HEK293 (cell line): ENCODE results near the gene CAMTA2.

ENCODE experiments used
- REPIN1 ChIP-seq: fragments of 450-650 bp; formaldehyde crosslinking; IDR thresholded peaks from 2 replicates; pipeline ENCODE4 v1.5.1; 2017; ENCODE audit warnings: missing biosample characterization, missing genetic modification characterization, low read depth
- YY1 ChIP-seq: fragments of 450-650 bp; formaldehyde crosslinking; IDR thresholded peaks from 2 replicates; pipeline ENCODE4 v1.5.1; 2018; ENCODE audit warnings: missing biosample characterization, missing genetic modification characterization
- ZNF140 ChIP-seq: fragments of 450-650 bp; formaldehyde crosslinking; IDR thresholded peaks from 2 replicates; pipeline ENCODE4 v1.5.1; 2016; ENCODE audit warnings: missing biosample characterization, missing genetic modification characterization
- ZNF426 ChIP-seq: fragments of 450-650 bp; formaldehyde crosslinking; IDR thresholded peaks from 2 replicates; pipeline ENCODE4 v1.5.1; 2017; ENCODE audit warnings: missing biosample characterization, missing genetic modification characterization, mild to moderate bottlenecking, inconsistent platforms, moderate library complexity
- TF ChIP-seq, protein P1 (sequence below): fragments of 450-650 bp; formaldehyde crosslinking; IDR thresholded peaks from 2 replicates; pipeline ENCODE4 v1.5.1; 2016; ENCODE audit warnings: missing biosample characterization, missing genetic modification characterization
- TF ChIP-seq, protein P2 (sequence below): fragments of 450-650 bp; formaldehyde crosslinking; IDR thresholded peaks from 2 replicates; pipeline ENCODE4 v1.5.1; 2016; ENCODE audit warnings: missing biosample characterization, missing genetic modification characterization

DNA sequence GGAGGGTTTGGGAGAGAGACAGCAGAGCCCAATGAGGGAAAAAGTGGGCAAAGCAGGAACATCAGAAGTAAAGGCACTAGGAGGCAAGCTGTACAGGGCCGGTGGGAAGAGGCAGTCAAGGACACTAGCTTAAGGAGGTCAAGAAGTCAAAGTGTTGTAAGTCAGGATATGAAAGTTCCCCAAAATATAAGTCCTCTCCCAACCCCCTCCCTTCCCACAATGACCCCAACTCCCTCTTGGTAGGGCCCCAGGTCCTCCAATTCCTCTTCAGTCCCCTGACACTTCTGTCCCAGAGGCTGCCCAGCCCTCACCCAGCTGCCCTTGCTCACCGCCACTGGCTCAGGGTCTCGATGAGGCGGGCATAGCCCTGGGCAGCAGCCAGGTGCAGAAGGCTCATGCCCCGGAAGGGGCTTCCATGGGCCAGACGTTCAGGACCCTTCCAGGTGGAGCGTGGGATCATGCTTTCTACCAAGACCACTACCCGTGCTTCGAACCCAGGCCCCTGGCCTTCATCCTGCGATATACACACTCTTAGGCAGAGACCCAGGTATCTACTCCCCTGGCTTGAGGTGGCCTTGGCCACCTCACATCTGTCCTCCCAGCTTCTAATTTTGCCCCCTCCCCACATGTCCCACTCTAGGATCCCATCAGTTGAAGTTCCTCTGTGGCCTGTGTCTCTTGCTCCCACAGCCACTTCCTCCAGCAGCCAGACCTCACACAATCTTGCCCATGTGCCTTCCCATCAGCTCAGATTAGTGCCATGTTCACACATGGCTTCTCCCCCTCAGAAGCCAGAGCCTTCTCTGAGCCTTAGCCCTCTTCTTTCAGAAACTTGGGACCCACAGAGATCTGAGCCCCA is 14.0 kb downstream of the CAMTA2 start:
- TF ChIP-seq, protein P1, sequence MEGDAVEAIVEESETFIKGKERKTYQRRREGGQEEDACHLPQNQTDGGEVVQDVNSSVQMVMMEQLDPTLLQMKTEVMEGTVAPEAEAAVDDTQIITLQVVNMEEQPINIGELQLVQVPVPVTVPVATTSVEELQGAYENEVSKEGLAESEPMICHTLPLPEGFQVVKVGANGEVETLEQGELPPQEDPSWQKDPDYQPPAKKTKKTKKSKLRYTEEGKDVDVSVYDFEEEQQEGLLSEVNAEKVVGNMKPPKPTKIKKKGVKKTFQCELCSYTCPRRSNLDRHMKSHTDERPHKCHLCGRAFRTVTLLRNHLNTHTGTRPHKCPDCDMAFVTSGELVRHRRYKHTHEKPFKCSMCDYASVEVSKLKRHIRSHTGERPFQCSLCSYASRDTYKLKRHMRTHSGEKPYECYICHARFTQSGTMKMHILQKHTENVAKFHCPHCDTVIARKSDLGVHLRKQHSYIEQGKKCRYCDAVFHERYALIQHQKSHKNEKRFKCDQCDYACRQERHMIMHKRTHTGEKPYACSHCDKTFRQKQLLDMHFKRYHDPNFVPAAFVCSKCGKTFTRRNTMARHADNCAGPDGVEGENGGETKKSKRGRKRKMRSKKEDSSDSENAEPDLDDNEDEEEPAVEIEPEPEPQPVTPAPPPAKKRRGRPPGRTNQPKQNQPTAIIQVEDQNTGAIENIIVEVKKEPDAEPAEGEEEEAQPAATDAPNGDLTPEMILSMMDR (tag by site-specific recombination) = no peak
- TF ChIP-seq ZNF140 (tag by site-specific recombination) = no peak
- TF ChIP-seq REPIN1 (tag by site-specific recombination) = no peak
- no peak for TF ChIP-seq ZNF426 (tag by site-specific recombination)
- TF ChIP-seq, protein P2, sequence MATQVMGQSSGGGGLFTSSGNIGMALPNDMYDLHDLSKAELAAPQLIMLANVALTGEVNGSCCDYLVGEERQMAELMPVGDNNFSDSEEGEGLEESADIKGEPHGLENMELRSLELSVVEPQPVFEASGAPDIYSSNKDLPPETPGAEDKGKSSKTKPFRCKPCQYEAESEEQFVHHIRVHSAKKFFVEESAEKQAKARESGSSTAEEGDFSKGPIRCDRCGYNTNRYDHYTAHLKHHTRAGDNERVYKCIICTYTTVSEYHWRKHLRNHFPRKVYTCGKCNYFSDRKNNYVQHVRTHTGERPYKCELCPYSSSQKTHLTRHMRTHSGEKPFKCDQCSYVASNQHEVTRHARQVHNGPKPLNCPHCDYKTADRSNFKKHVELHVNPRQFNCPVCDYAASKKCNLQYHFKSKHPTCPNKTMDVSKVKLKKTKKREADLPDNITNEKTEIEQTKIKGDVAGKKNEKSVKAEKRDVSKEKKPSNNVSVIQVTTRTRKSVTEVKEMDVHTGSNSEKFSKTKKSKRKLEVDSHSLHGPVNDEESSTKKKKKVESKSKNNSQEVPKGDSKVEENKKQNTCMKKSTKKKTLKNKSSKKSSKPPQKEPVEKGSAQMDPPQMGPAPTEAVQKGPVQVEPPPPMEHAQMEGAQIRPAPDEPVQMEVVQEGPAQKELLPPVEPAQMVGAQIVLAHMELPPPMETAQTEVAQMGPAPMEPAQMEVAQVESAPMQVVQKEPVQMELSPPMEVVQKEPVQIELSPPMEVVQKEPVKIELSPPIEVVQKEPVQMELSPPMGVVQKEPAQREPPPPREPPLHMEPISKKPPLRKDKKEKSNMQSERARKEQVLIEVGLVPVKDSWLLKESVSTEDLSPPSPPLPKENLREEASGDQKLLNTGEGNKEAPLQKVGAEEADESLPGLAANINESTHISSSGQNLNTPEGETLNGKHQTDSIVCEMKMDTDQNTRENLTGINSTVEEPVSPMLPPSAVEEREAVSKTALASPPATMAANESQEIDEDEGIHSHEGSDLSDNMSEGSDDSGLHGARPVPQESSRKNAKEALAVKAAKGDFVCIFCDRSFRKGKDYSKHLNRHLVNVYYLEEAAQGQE (tag by site-specific recombination) = no peak
- no peak for TF ChIP-seq YY1 (tag by site-specific recombination)
